Cardiac muscle cell (in vitro differentiated cells and primary cell): ENCODE results near the gene IRX3. TPM values are rescaled to one million over a fixed set of nuclear protein-coding genes. Genes with fewer than 3 reads are reported as not detected.
A peak's percentile ranks its signal among the peaks of the same experiment; 100 is the strongest.
"Not testable (repeated sequence)": the region's sequence is repeated elsewhere in the genome, so short reads cannot be mapped to it uniquely, and the experiment has no call there.

ENCODE experiments used
- DNase-seq, 2 donors: peaks; one replicate each; pipeline versions ENCODE4 v3.0.0 to v3.0.0-alpha.2; 2010 to 2017; ENCODE audit warnings: low read depth in 1 of 2, low spot score in 1 of 2
- H3K27ac ChIP-seq: fragments of 200-600 bp; sonication (generic); 2 replicates; pipeline ENCODE4 v1.5.1; 2016
- H3K27me3 ChIP-seq: fragments of 200-600 bp; sonication (generic); 2 replicates; pipeline ENCODE4 v1.6.0; 2016; ENCODE audit warnings: control low read depth
- H3K36me3 ChIP-seq: fragments of 200-600 bp; sonication (generic); 2 replicates; pipeline ENCODE4 v1.5.1; 2016; ENCODE audit warnings: control low read depth
- H3K4me1 ChIP-seq: fragments of 200-600 bp; sonication (generic); 2 replicates; pipeline ENCODE4 v1.8.1; 2017; ENCODE audit warnings: low read depth, mild to moderate bottlenecking, mixed run types
- H3K4me3 ChIP-seq: fragments of 200-600 bp; sonication (generic); 2 replicates; pipeline ENCODE4 v1.5.1; 2016; ENCODE audit warnings: mild to moderate bottlenecking
- H3K9me3 ChIP-seq: fragments of 200-600 bp; sonication (generic); 2 replicates; pipeline ENCODE4 v1.5.1; 2017; ENCODE audit warnings: low read depth, mild to moderate bottlenecking, control low read depth
- polyA plus RNA-seq: library from polyadenylated mRNA; unstranded; fragments of >200 nt; fragmentation: Nextera tagmentation; extraction: Ambion mirVana; gene quantifications from 2 replicates; pipeline ENCODE4 v1.2.1, GENCODE V29; 2016
- total RNA-seq: library from RNA; depleted of rRNA; stranded (reverse); fragments of >200 nt; gene quantifications from 2 replicates; pipeline ENCODE4 v1.2.3, GENCODE V29; 2016
- TF ChIP-seq, protein P1 (sequence below): IDR thresholded peaks from 2 replicates; pipeline ENCODE4 v1.5.1; 2012; ENCODE audit warnings: low read depth, mild to moderate bottlenecking, low read length

The IRX3 gene
- total and polyA plus RNA-seq, 2 experiments from 2014 or later: 190 to 209 TPM

DNA sequence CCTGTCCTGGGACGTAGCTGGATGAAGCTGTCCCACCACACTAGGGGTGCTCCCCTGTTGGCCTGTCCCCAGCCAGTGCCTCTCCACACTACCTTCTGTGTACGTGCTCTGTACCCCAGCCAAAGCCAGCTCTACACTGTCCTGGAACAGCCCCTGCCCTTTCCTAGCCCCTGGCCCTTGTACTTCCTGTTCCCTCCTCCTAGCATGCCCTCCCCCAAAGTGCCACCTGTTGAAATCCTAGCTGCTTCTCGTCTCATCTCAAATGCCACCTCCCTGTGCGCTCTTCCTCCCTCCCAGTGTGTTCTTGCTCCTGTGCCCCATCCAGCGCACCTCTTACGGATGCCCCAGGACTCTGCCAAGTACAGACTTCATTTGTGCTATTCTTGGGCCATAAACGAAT, 33.5 kb downstream of the IRX3 start:
- Histone ChIP-seq H3K36me3 (no peaks in the 10 kb centered on the region), H3K27me3 (no peaks in the 10 kb centered on the region), H3K9me3 (no peaks in the 10 kb centered on the region), H3K4me3 (no peak overlapping the region), H3K27ac (no peak overlapping the region), H3K4me1 (peaks cover 11% of the 10 kb centered on the region)
- TF ChIP-seq, protein P1, sequence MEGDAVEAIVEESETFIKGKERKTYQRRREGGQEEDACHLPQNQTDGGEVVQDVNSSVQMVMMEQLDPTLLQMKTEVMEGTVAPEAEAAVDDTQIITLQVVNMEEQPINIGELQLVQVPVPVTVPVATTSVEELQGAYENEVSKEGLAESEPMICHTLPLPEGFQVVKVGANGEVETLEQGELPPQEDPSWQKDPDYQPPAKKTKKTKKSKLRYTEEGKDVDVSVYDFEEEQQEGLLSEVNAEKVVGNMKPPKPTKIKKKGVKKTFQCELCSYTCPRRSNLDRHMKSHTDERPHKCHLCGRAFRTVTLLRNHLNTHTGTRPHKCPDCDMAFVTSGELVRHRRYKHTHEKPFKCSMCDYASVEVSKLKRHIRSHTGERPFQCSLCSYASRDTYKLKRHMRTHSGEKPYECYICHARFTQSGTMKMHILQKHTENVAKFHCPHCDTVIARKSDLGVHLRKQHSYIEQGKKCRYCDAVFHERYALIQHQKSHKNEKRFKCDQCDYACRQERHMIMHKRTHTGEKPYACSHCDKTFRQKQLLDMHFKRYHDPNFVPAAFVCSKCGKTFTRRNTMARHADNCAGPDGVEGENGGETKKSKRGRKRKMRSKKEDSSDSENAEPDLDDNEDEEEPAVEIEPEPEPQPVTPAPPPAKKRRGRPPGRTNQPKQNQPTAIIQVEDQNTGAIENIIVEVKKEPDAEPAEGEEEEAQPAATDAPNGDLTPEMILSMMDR: no peak
- no peak for DNase-seq

DNA sequence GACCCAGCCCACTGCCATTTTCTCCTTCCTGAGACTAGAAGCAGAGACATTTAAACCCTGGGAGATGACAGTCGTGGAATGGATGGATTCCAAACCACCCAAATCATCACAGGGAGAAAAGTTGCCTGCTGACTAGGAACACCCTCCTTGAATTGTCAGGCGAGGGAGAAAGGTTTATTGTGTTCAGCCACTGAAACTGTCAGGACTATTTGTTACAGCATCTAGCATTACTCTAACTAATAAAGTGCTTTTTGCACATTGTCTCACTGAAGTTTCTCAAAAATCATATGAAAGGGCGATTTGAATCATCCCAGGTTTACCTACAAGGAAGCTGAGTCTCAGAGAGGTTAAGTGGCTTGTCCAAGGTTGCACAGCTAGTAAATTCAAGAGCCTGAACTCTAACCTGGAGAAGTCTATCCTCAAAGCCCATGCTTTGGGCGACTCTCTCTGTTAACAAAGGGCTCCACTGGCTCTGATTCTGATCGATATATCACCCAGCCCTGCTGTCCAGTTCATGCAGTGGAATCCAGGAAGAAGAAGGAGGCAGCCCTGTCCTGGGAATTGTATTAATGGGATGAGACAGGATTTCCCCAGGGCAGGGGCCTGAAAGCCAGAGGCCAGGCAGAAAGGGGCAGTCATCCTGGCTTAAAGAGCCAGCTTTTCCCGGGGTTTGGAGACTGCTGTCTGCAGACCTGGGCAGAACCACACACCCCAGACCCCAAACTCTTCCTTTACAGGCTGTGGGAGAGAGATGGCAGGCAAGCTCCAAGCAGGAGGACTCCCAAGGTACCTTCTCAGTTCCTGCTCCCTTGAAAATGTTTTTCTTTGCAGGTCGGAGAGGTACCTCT, 37.5 kb downstream of the IRX3 start:
- H3K27ac ChIP-seq: peak overlapping the region; percentile 22
- no peak for DNase-seq
- no peaks in the 10 kb centered on the region for H3K27me3 ChIP-seq
- no peak overlapping the region for H3K4me3 ChIP-seq
- TF ChIP-seq, protein P1: no peak
- H3K36me3 ChIP-seq: no peaks in the 10 kb centered on the region
- peaks cover 11% of the 10 kb centered on the region for H3K4me1 ChIP-seq
- no peaks in the 10 kb centered on the region for H3K9me3 ChIP-seq

DNA sequence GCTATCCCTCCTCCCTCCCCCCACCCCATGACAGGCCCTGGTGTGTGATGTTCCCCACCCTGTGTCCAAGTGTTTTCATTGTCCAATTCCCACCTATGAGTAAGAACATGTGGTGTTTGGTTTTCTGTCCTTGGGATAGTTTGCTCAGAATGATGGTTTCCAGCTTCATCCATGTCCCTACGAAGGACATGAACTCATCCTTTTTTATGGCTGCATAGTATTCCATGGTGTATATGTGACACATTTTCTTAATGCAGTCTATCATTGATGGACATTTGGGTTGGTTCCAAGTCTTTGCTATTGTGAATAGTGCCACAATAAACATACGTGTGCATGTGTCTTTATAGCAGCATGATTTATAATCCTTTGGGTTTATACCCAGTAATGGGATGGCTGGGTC, 38.9 kb downstream of the IRX3 start:
- not testable (repeated sequence) for H3K9me3 ChIP-seq, H3K27me3 ChIP-seq, H3K27ac ChIP-seq, H3K36me3 ChIP-seq, DNase-seq, H3K4me3 ChIP-seq
- peaks cover 11% of the 10 kb centered on the region for H3K4me1 ChIP-seq

DNA sequence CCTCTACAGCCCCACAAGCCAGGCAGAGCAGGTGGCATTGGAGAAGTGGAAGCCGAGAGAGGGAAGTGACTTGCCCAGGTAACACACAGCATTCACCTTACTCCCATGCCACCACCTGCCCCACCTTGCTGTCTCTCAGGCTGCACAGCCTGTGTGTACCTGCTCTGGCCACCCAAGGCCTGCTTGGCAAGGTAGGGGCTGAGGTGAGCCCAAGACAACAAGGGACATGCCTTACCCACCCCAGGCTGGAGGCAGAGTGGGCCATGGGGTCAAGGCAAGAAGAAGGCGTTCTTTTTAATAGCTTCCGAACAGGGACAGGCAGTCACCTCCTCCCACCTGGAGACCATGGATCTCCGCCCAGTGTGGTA, 40.1 kb downstream of the IRX3 start:
- TF ChIP-seq, protein P1: no peak
- no peaks in the 10 kb centered on the region for H3K27me3 ChIP-seq
- H3K4me3 ChIP-seq: no peak overlapping the region
- no peak overlapping the region for H3K27ac ChIP-seq
- no peaks in the 10 kb centered on the region for H3K36me3 ChIP-seq
- no peak for DNase-seq
- peaks cover 11% of the 10 kb centered on the region for H3K4me1 ChIP-seq
- no peaks in the 10 kb centered on the region for H3K9me3 ChIP-seq

DNA sequence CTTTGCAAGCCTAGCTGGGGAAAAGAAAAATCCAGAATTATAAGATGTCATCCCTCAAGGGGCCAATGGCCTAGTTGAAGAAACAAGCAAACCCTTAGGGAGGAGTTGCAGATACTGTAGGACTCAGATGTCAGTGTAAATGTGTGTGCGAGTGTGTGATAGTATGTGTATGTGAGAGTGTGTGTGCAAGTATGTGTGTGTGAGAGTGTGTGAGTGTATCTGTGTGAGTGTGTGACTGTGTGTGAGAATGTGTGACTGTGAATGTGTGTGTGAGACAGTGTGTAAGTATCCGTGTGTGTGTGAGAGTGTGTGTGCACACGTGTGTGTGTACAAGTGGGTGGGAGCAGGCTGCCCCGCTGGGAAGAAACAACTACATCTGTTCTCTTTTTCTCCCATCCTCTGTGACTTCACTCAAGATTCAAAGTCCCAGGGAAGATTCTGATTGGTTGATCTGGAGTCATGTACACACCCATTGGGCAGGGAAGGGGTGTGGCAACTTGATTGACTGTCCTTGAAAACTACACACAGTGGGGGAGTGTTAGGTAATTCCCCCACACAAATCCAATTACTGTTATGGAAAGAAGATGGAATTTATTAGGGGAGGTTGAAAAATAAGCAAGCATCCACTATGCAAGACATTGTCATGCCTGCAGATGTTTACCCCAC, 40.7 kb downstream of the IRX3 start:
- Histone ChIP-seq H3K36me3 (no peaks in the 10 kb centered on the region), H3K4me3 (no peak overlapping the region), H3K27ac (no peak overlapping the region), H3K9me3 (no peaks in the 10 kb centered on the region), H3K4me1 (peaks cover 14% of the 10 kb centered on the region), H3K27me3 (no peaks in the 10 kb centered on the region)
- DNase-seq: no peak
- TF ChIP-seq, protein P1: no peak
